Neuronal stem cell (in vitro differentiated cells): ENCODE results near the gene PPP1R1C.
"Not testable (repeated sequence)": the region's sequence is repeated elsewhere in the genome, so short reads cannot be mapped to it uniquely, and the experiment has no call there.

Experiments used
- DNase-seq: peaks from one replicate; pipeline ENCODE4 v3.0.0-alpha.2; 2013; ENCODE audit warnings: low spot score
- H2AFZ ChIP-seq: one replicate; pipeline ENCODE4 v1.6.1; 2013; ENCODE audit warnings: mild to moderate bottlenecking, low read length, inconsistent platforms
- H2AK5ac ChIP-seq: 2 replicates; pipeline ENCODE4 v1.6.1; 2013; ENCODE audit warnings: low read depth, mild to moderate bottlenecking, inconsistent platforms, low read length, moderate library complexity, mixed read lengths
- H2BK120ac ChIP-seq: 2 replicates; pipeline ENCODE4 v1.6.1; 2013; ENCODE audit warnings: low read depth, mild to moderate bottlenecking, inconsistent platforms, low read length, moderate library complexity, mixed read lengths
- H2BK12ac ChIP-seq: one replicate; pipeline ENCODE4 v1.6.1; 2013; ENCODE audit warnings: low read length, inconsistent platforms
- H2BK15ac ChIP-seq: 2 replicates; pipeline ENCODE4 v1.6.1; 2013; ENCODE audit warnings: mild to moderate bottlenecking, low read length, inconsistent platforms, mixed read lengths
- H2BK5ac ChIP-seq: one replicate; pipeline ENCODE4 v1.6.1; 2013; ENCODE audit warnings: inconsistent platforms, mild to moderate bottlenecking, low read length, moderate library complexity
- H3K14ac ChIP-seq: one replicate; pipeline ENCODE4 v1.6.1; 2013; ENCODE audit warnings: low read length, inconsistent platforms
- H3K18ac ChIP-seq: 2 replicates; pipeline ENCODE4 v1.6.1; 2013; ENCODE audit warnings: low read length, inconsistent platforms
- H3K23ac ChIP-seq: 2 replicates; pipeline ENCODE4 v1.6.1; 2013; ENCODE audit warnings: low read depth, mild to moderate bottlenecking, mixed read lengths, low read length, inconsistent platforms; ENCODE audit not compliant: poor library complexity
- H3K27ac ChIP-seq: replicated peaks from 3 replicates; pipeline ENCODE4 v1.5.1; 2013; ENCODE audit warnings: low read length, inconsistent platforms
- H3K27me3 ChIP-seq, 3 experiments: 2 replicates each; pipeline ENCODE4 v1.6.1; 2013; ENCODE audit warnings: low read length in 3 of 3, mild to moderate bottlenecking in 2 of 3, inconsistent platforms in 1 of 3, low read depth in 1 of 3, mixed read lengths in 1 of 3, moderate library complexity in 1 of 3; ENCODE audit not compliant: control insufficient read depth in 3 of 3, insufficient read depth in 3 of 3
- H3K36me3 ChIP-seq, 2 donors: replicated peaks in 1 of 2; 2 replicates each; pipeline ENCODE4 v1.6.1; 2013; ENCODE audit warnings: low read length in 2 of 2; ENCODE audit not compliant: control insufficient read depth in 2 of 2, insufficient read depth in 2 of 2
- H3K4ac ChIP-seq: 2 replicates; pipeline ENCODE4 v1.6.1; 2013; ENCODE audit warnings: inconsistent platforms, mild to moderate bottlenecking, low read length, moderate library complexity
- H3K4me1 ChIP-seq, 2 donors: 1 replicate in 1 of 2; 2 replicates in 1 of 2; pipeline ENCODE4 v1.6.1; 2013; ENCODE audit warnings: low read length in 2 of 2, low read depth in 1 of 2; ENCODE audit not compliant: control insufficient read depth in 2 of 2, insufficient read depth in 1 of 2
- H3K4me2 ChIP-seq: one replicate; pipeline ENCODE4 v1.6.1; 2013; ENCODE audit warnings: mild to moderate bottlenecking, low read length, inconsistent platforms; ENCODE audit not compliant: insufficient read depth, poor library complexity, severe bottlenecking
- H3K4me3 ChIP-seq, 2 donors: 2 replicates each; pipeline ENCODE4 v1.5.1; 2013; ENCODE audit warnings: low read length in 2 of 2, mild to moderate bottlenecking in 2 of 2, inconsistent platforms in 1 of 2, moderate library complexity in 1 of 2
- H3K79me1 ChIP-seq: one replicate; pipeline ENCODE4 v1.6.1; 2013; ENCODE audit warnings: low read depth, mild to moderate bottlenecking, inconsistent platforms, low read length, moderate library complexity
- H3K9ac ChIP-seq: one replicate; pipeline ENCODE4 v1.6.1; 2013; ENCODE audit warnings: mild to moderate bottlenecking, low read depth, low read length, inconsistent platforms; ENCODE audit not compliant: poor library complexity
- H3K9me3 ChIP-seq, 2 donors: replicated peaks in 1 of 2; 2 replicates each; pipeline versions ENCODE3 to v1.6.1; 2013; ENCODE audit warnings: low read length in 2 of 2, mild to moderate bottlenecking in 2 of 2, inconsistent platforms in 1 of 2, low read depth in 1 of 2, mixed read lengths in 1 of 2, moderate library complexity in 1 of 2; ENCODE audit not compliant: control insufficient read depth in 2 of 2, insufficient read depth in 1 of 2
- H4K8ac ChIP-seq: one replicate; pipeline ENCODE4 v1.6.1; 2013; ENCODE audit warnings: low read depth, mild to moderate bottlenecking, inconsistent platforms, low read length, moderate library complexity
- H4K91ac ChIP-seq: one replicate; pipeline ENCODE4 v1.6.1; 2013; ENCODE audit warnings: low read length, low read depth, mild to moderate bottlenecking, inconsistent platforms; ENCODE audit not compliant: poor library complexity
- WGBS, 2 donors: extraction: QIAGEN DNeasy Blood & Tissue Kit; methylation state at CpG; one replicate each; pipeline ENCODE4 v1.1.7; 2013; ENCODE audit warnings: missing lambda C conversion rate in 2 of 2, mixed read lengths in 1 of 2; ENCODE audit not compliant: insufficient read length in 2 of 2, insufficient replicate concordance in 1 of 2; ENCODE audit errors: extremely low coverage in 2 of 2; 5-methylcytosine and 5-hydroxymethylcytosine counted together

PPP1R1C gene

GRCh38 chr2:182030875-182031274 is 45.2 kb downstream of the PPP1R1C start:
- not testable (repeated sequence) for H3K4ac ChIP-seq, H2BK120ac ChIP-seq, H3K23ac ChIP-seq, H4K8ac ChIP-seq, H3K4me1 ChIP-seq, DNase-seq, H3K9me3 ChIP-seq, H3K9ac ChIP-seq, H4K91ac ChIP-seq, H2BK5ac ChIP-seq, H2BK15ac ChIP-seq, H3K27me3 ChIP-seq, H3K79me1 ChIP-seq, H3K4me2 ChIP-seq, H3K36me3 ChIP-seq, H3K18ac ChIP-seq, H3K14ac ChIP-seq, H2AK5ac ChIP-seq, H3K27ac ChIP-seq, H2BK12ac ChIP-seq
- no CpG with 5 or more reads among the region's 21 CpGs for WGBS, 2 donors
- peak overlapping the region; percentile 37 to 66 for H3K4me3 ChIP-seq
- peak overlapping the region; percentile 73 for H2AFZ ChIP-seq

GRCh38 chr2:182031956-182032355 is 46.3 kb downstream of the PPP1R1C start:
- no CpG with 5 or more reads among the region's 2 CpGs for WGBS, 2 donors
- no peak overlapping the region for H2BK12ac ChIP-seq
- H2AFZ ChIP-seq: no peak overlapping the region
- no peak overlapping the region for H3K9ac ChIP-seq
- H3K79me1 ChIP-seq: no peaks in the 10 kb centered on the region
- H2BK15ac ChIP-seq: no peak overlapping the region
- no peaks in the 10 kb centered on the region for H3K36me3 ChIP-seq
- H3K4ac ChIP-seq: no peak overlapping the region
- H3K18ac ChIP-seq: no peak overlapping the region
- no peaks in the 10 kb centered on the region for H3K27me3 ChIP-seq
- H3K14ac ChIP-seq: no peak overlapping the region
- no peaks in the 10 kb centered on the region for H3K9me3 ChIP-seq
- no peak overlapping the region for H3K23ac ChIP-seq
- no peak overlapping the region for H2AK5ac ChIP-seq
- no peak overlapping the region for H3K4me2 ChIP-seq
- H3K4me3 ChIP-seq: no peak overlapping the region
- no peak for DNase-seq
- no peak overlapping the region for H4K91ac ChIP-seq
- H3K4me1 ChIP-seq: no peaks in the 10 kb centered on the region
- no peak overlapping the region for H2BK5ac ChIP-seq
- H4K8ac ChIP-seq: no peak overlapping the region
- H2BK120ac ChIP-seq: no peak overlapping the region
- no peak overlapping the region for H3K27ac ChIP-seq

GRCh38 chr2:182033449-182033848 is 47.8 kb downstream of the PPP1R1C start:
- Histone ChIP-seq H2BK12ac (no peak overlapping the region), H3K4me1 (no peaks in the 10 kb centered on the region), H2BK15ac (no peak overlapping the region), H3K4ac (no peak overlapping the region), H3K36me3 (no peaks in the 10 kb centered on the region), H3K18ac (no peak overlapping the region), H3K27me3 (no peaks in the 10 kb centered on the region), H2BK5ac (no peak overlapping the region), H4K91ac (no peak overlapping the region), H2BK120ac (no peak overlapping the region), H3K14ac (no peak overlapping the region), H3K9ac (no peak overlapping the region), H2AFZ (no peak overlapping the region), H3K27ac (no peak overlapping the region), H3K4me2 (no peak overlapping the region), H3K9me3 (no peaks in the 10 kb centered on the region), H4K8ac (no peak overlapping the region), H2AK5ac (no peak overlapping the region), H3K4me3 (no peak overlapping the region), H3K23ac (no peak overlapping the region), H3K79me1 (no peaks in the 10 kb centered on the region)
- whole genome bisulfite sequencing, 2 donors: no CpG with 5 or more reads among the region's 3 CpGs
- no peak for DNase-seq

- no peak for DNase-seq
- H3K4ac ChIP-seq: no peak overlapping the region
- H2BK5ac ChIP-seq: no peak overlapping the region
- H2AFZ ChIP-seq: no peak overlapping the region
- no peaks in the 10 kb centered on the region for H3K36me3 ChIP-seq
- H3K27ac ChIP-seq: no peak overlapping the region
- peaks cover 0 to 3% (median 0%) of the 10 kb centered on the region in 3 experiments for H3K27me3 ChIP-seq
- H2BK120ac ChIP-seq: no peak overlapping the region
- H2AK5ac ChIP-seq: no peak overlapping the region
- no peaks in the 10 kb centered on the region for H3K4me1 ChIP-seq
- H3K79me1 ChIP-seq: no peaks in the 10 kb centered on the region
- H3K4me2 ChIP-seq: no peak overlapping the region
- H4K91ac ChIP-seq: no peak overlapping the region
- H2BK15ac ChIP-seq: no peak overlapping the region
- H3K4me3 ChIP-seq: no peak overlapping the region
- no CpG with 5 or more reads among the region's 1 CpG for WGBS, 2 donors
- H3K23ac ChIP-seq: no peak overlapping the region
- no peaks in the 10 kb centered on the region for H3K9me3 ChIP-seq
- no peak overlapping the region for H3K18ac ChIP-seq
- H4K8ac ChIP-seq: no peak overlapping the region
- no peak overlapping the region for H3K9ac ChIP-seq
- H2BK12ac ChIP-seq: no peak overlapping the region
- no peak overlapping the region for H3K14ac ChIP-seq
These were observed 52.9 kb downstream of the PPP1R1C start for GRCh38 chr2:182038576-182038975.
